ENCODE data around the gene TLE4. TPM values are rescaled to one million over a fixed set of nuclear protein-coding genes. Genes with fewer than 3 reads are reported as not detected.

The TLE4 gene
- total and polyA plus RNA-seq, 2 experiments from 2014 or later, result 45.8 to 72.9 TPM

DNA sequence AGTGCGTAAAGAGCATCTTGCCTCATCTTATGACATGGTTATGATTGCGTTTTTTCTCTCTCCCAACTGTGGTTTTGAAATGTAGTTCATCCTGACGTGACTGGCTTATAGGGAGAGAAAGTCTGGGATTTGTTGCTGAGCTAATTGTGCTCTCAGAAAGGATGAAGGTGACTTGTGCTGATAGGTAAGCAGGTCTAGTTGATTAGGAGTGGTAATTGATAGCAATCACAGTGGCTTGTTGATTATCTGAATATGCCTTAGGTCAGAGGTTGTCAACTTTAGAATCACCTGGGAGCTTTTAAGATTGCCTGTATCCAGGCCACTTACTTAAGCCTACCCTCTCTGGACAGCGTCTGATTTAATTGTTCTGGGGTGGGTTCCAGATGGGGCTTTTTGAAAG lies 117.8 kb downstream of the TLE4 start (continued):
- TF ChIP-seq ZNF114 (CRISPR knock-in tag; IDR thresholded peaks at IDR 0.05), result no peak
- no peak for TF ChIP-seq JUNB (IDR thresholded peaks at IDR 0.05; ENCODE audit: unreplicated experiment)
- no peak for TF ChIP-seq NANOG (IDR thresholded peaks at IDR 0.05; ENCODE audit: borderline replicate concordance)
- no peak for TF ChIP-seq EZH2phosphoT487 (IDR thresholded peaks at IDR 0.05; ENCODE audit: unreplicated experiment)
- TF ChIP-seq, protein P1, sequence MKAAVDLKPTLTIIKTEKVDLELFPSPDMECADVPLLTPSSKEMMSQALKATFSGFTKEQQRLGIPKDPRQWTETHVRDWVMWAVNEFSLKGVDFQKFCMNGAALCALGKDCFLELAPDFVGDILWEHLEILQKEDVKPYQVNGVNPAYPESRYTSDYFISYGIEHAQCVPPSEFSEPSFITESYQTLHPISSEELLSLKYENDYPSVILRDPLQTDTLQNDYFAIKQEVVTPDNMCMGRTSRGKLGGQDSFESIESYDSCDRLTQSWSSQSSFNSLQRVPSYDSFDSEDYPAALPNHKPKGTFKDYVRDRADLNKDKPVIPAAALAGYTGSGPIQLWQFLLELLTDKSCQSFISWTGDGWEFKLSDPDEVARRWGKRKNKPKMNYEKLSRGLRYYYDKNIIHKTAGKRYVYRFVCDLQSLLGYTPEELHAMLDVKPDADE (IDR thresholded peaks at IDR 0.05), result no peak
- TF ChIP-seq CREB1 (CRISPR knock-in tag; IDR thresholded peaks at IDR 0.05; ENCODE audit: low read depth), result no peak

DNA sequence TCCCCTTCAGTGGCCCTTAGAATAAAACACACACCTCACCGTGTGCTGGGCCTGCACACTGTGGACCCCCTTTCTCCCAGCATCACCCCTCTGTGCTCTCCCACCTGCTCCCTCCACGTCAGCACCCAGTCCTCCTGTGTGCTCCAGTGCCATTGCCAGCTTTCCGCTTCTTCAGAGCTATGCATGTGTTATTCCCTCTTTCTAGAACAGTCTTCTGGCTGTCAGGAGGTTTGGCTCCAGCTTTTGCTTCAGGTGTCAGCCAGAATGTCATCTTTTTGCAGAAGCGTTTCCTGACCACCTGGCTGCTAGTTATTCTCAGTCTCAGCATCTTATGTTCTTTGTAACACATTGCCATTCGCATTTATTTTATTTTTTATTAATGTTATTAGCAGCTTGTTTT lies 119.7 kb downstream of the TLE4 start:
- DNase-seq (ENCODE audit: low spot score), result no peak
- H3K27ac Mint-ChIP-seq, result no peak overlapping the region; the same call in 1 of the 2 replicates

DNA sequence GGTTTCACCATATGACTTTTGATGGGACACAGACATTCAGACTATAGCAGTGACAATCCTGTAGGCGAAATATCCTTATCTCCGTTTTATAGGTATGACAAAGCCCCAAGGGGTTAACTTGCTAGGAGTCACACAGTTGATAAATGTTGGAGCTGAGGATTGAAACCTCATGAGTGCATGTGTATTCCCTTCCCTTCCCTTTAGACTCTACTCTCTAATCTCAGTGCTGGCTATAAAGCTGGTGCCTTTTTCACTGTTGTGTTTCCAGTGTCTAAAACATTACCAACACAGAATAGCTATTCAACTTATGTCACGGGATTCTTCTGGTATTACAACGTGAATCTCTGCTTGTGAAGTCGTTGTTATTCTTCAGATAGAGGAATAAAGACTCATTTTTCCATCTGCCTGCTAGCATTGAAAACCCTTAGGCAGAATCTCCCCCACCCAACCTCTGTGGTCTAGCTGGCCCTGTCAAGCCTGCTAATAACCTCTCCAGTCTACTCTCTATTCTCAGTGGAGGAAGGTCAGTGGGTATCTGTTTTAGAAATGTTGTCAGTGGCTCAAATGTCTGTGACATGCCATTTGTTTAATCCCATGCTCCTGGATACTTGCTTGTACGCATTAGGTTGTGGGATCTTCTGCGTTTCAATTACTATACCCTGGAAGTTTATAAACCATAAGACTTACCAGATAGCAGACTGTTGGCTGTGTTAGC lies 121.2 kb downstream of the TLE4 start:
- 0 out of 2 replicates have a peak overlapping the region, but pooled peaks have one; percentile 42 for H3K4me2 ChIP-seq
- H3K27ac Mint-ChIP-seq, result 0 out of 2 replicates have a peak overlapping the region, but pooled peaks have one; percentile 17
- TF ChIP-seq ZNF331 (CRISPR knock-in tag; IDR thresholded peaks at IDR 0.05; ENCODE audit: low read depth) (no peak), JUNB (IDR thresholded peaks at IDR 0.05; ENCODE audit: unreplicated experiment) (no peak), EZH2 (IDR thresholded peaks at IDR 0.05; ENCODE audit: low read depth, unreplicated experiment) (no peak)
- TF ChIP-seq, protein P2, sequence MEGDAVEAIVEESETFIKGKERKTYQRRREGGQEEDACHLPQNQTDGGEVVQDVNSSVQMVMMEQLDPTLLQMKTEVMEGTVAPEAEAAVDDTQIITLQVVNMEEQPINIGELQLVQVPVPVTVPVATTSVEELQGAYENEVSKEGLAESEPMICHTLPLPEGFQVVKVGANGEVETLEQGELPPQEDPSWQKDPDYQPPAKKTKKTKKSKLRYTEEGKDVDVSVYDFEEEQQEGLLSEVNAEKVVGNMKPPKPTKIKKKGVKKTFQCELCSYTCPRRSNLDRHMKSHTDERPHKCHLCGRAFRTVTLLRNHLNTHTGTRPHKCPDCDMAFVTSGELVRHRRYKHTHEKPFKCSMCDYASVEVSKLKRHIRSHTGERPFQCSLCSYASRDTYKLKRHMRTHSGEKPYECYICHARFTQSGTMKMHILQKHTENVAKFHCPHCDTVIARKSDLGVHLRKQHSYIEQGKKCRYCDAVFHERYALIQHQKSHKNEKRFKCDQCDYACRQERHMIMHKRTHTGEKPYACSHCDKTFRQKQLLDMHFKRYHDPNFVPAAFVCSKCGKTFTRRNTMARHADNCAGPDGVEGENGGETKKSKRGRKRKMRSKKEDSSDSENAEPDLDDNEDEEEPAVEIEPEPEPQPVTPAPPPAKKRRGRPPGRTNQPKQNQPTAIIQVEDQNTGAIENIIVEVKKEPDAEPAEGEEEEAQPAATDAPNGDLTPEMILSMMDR (conservative IDR thresholded peaks at IDR 0.05; ENCODE audit: low read depth in 2 of 2), result no peak

More for the DNA sequence above, 119.7 kb downstream of the TLE4 start:
- Histone ChIP-seq H3K4me3 (no peak overlapping the region), H3K36me3 (ENCODE audit: insufficient read depth) (no peaks in the 10 kb centered on the region), H3K27me3 (ENCODE audit: insufficient read depth) (no peaks in the 10 kb centered on the region), H3K27ac (ENCODE audit: low read depth) (no peak overlapping the region), H3K4me2 (0 out of 2 replicates have a peak overlapping the region, but pooled peaks have one; percentile 25), H2AFZ (no peak overlapping the region), H3K4me1 (ENCODE audit: insufficient read depth) (peaks cover 52% of the 10 kb centered on the region), H3K79me2 (replicated peaks; ENCODE audit: insufficient read depth) (peaks cover 11% of the 10 kb centered on the region), H3K9me2 (ENCODE audit: insufficient read depth) (no peaks in the 10 kb centered on the region; the same call in 1 of the 2 replicates), H4K20me1 (replicated peaks; ENCODE audit: insufficient read depth) (no peaks in the 10 kb centered on the region; the same call in none of the 2 replicates), H3F3A (replicated peaks; ENCODE audit: low read depth) (no peaks in the 10 kb centered on the region)
- H3K9me3 Mint-ChIP-seq, result no peaks in the 10 kb centered on the region
- no peak for ATAC-seq
- no peak overlapping the region for H3K4me3 Mint-ChIP-seq
- TF ChIP-seq JUNB (IDR thresholded peaks at IDR 0.05; ENCODE audit: unreplicated experiment) (no peak), ZNF114 (CRISPR knock-in tag; IDR thresholded peaks at IDR 0.05) (no peak), EZH2phosphoT487 (IDR thresholded peaks at IDR 0.05; ENCODE audit: unreplicated experiment) (no peak)
- TF ChIP-seq, protein P1 (IDR thresholded peaks at IDR 0.05), result no peak
- H3K27me3 Mint-ChIP-seq (ENCODE audit: insufficient read depth, low read depth, poor library complexity), result peaks cover 6% of the 10 kb centered on the region
- H3K4me1 Mint-ChIP-seq, result peaks cover 59% of the 10 kb centered on the region
- H3K36me3 Mint-ChIP-seq (ENCODE audit: low read depth), result peaks cover 7% of the 10 kb centered on the region; the same call in 2 of the 3 replicates

More for the DNA sequence above, 121.2 kb downstream of the TLE4 start:
- Mint-ChIP-seq H3K36me3 (ENCODE audit: low read depth) (no peaks in the 10 kb centered on the region), H3K4me3 (no peak overlapping the region), H3K4me1 (peaks cover 68% of the 10 kb centered on the region), H3K27me3 (ENCODE audit: insufficient read depth, low read depth, poor library complexity) (peaks cover 4% of the 10 kb centered on the region), H3K9me3 (no peaks in the 10 kb centered on the region)
- no peaks in the 10 kb centered on the region for H3F3A ChIP-seq (replicated peaks; ENCODE audit: low read depth)
- H4K20me1 ChIP-seq (replicated peaks; ENCODE audit: insufficient read depth), result no peaks in the 10 kb centered on the region; the same call in none of the 2 replicates
- DNase-seq (ENCODE audit: low spot score) (no peak), ATAC-seq (no peak)
- no peak overlapping the region for H3K4me3 ChIP-seq
- H3K36me3 ChIP-seq (ENCODE audit: insufficient read depth), result no peaks in the 10 kb centered on the region
- no peak overlapping the region for H2AFZ ChIP-seq
- peaks cover 62% of the 10 kb centered on the region for H3K4me1 ChIP-seq (ENCODE audit: insufficient read depth)
- no peaks in the 10 kb centered on the region for H3K9me2 ChIP-seq (ENCODE audit: insufficient read depth)
- peaks cover 20% of the 10 kb centered on the region for H3K79me2 ChIP-seq (replicated peaks; ENCODE audit: insufficient read depth)
- H3K27ac ChIP-seq (ENCODE audit: low read depth), result peak overlapping the region; percentile 5; the same call in 1 of the 2 replicates
- no peaks in the 10 kb centered on the region for H3K27me3 ChIP-seq (ENCODE audit: insufficient read depth)

Measured in GM23338 (cell line).